Measurements from ENCODE around the gene AGA.

AGA gene

DNA sequence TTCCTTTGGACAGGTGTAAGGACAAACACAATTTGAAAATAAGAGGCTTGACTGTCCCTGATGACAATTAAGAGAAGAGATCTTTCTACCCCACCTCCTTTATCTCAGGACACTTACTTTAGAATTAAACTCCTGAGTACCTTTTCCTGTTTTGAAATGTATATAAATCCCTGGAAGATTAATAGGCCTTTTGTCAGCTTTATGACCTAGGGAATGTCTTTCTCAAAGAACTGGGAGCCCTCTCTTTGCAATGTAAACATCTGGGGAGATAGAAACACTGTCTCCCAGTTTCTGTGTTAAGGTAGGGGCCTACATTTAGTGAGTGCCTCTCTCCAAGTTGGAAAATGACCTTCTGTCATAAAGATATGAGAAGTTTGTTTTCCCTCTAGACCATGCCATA lies 31.7 kb downstream of the AGA start:
- H3K9me2 ChIP-seq (replicated peaks; ENCODE audit: insufficient read depth, low read length) = no peaks in the 10 kb centered on the region
- H2AFZ ChIP-seq (ENCODE audit: low read length) = no peak overlapping the region
- H3K9ac ChIP-seq (ENCODE audit: low read length) = no peak overlapping the region
- no peaks in the 10 kb centered on the region for H3K36me3 ChIP-seq (replicated peaks; ENCODE audit: insufficient read depth, low read length)
- H4K20me1 ChIP-seq (ENCODE audit: insufficient read depth, low read length) = no peaks in the 10 kb centered on the region
- H3K27me3 ChIP-seq (replicated peaks; ENCODE audit: insufficient read depth, low read length) = no peaks in the 10 kb centered on the region
- no peak overlapping the region for H3K4me3 ChIP-seq (ENCODE audit: low read length)
- no peak overlapping the region for H3K27ac ChIP-seq (ENCODE audit: low read length)
- H3K4me2 ChIP-seq (ENCODE audit: low read depth, low read length) = no peak overlapping the region
- no peak for DNase-seq
- no peaks in the 10 kb centered on the region for H3F3A ChIP-seq (ENCODE audit: insufficient read depth, low read length)
- no peaks in the 10 kb centered on the region for H3K9me3 ChIP-seq (replicated peaks; ENCODE audit: insufficient read depth, low read length)
- no peaks in the 10 kb centered on the region for H3K79me2 ChIP-seq (ENCODE audit: low read length)
- TF ChIP-seq EZH2 (optimal IDR thresholded peaks at IDR 0.05; ENCODE audit: low read depth, low read length) = no peak
- TF ChIP-seq, protein P1, sequence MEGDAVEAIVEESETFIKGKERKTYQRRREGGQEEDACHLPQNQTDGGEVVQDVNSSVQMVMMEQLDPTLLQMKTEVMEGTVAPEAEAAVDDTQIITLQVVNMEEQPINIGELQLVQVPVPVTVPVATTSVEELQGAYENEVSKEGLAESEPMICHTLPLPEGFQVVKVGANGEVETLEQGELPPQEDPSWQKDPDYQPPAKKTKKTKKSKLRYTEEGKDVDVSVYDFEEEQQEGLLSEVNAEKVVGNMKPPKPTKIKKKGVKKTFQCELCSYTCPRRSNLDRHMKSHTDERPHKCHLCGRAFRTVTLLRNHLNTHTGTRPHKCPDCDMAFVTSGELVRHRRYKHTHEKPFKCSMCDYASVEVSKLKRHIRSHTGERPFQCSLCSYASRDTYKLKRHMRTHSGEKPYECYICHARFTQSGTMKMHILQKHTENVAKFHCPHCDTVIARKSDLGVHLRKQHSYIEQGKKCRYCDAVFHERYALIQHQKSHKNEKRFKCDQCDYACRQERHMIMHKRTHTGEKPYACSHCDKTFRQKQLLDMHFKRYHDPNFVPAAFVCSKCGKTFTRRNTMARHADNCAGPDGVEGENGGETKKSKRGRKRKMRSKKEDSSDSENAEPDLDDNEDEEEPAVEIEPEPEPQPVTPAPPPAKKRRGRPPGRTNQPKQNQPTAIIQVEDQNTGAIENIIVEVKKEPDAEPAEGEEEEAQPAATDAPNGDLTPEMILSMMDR (IDR thresholded peaks at IDR 0.05; ENCODE audit: low read length) = no peak
- no peaks in the 10 kb centered on the region; the same call in 1 of the 2 replicates for H3K4me1 ChIP-seq (ENCODE audit: low read length)

DNA sequence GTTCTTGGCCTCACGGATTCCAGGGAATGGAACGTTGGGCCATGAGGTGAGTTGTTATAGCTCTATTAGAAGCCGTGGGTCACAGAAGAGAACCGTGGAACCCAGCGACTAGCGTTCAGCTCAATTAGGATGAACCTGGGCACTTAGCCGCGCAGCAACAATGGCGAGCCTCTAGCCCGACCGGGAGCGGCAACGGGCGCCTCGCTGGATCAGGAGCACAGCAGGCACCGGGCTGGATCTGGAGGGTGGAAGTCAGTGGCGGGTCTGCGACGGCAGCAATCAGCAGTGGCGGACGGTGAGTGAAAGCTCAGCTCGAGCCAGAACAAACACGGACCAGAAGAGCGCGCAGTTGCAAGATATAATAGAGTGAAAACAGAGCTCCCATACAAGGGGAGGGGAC lies 34.2 kb downstream of the AGA start:
- no peaks in the 10 kb centered on the region for H3K9me3 ChIP-seq (replicated peaks; ENCODE audit: insufficient read depth, low read length)
- DNase-seq = no peak

DNA sequence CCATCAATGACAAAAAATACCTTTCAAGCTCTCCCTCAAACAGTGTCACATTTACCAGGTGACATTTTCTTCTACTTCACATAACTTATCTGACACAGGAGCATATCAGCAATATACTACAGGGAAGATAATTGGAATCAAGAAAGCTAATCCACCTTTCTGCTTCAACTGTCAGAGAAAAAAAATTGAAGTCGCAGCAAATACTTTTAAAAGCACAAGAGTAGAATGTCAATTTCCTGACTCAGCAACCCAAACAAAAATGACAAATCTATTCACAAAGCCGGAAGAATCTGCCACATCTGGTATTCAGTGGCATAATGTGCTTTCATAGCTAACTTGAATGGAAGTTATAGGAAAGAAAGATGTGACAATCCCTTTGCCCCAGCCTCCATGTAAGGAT lies 36.7 kb downstream of the AGA start:
- Histone ChIP-seq H4K20me1 (ENCODE audit: insufficient read depth, low read length) (no peaks in the 10 kb centered on the region), H3K27ac (ENCODE audit: low read length) (no peak overlapping the region), H3K9me3 (replicated peaks; ENCODE audit: insufficient read depth, low read length) (no peaks in the 10 kb centered on the region), H3K9ac (ENCODE audit: low read length) (no peak overlapping the region), H3K27me3 (replicated peaks; ENCODE audit: insufficient read depth, low read length) (no peaks in the 10 kb centered on the region), H3K4me2 (ENCODE audit: low read depth, low read length) (no peak overlapping the region), H3K4me1 (ENCODE audit: low read length) (no peaks in the 10 kb centered on the region; the same call in 1 of the 2 replicates), H2AFZ (ENCODE audit: low read length) (no peak overlapping the region), H3K79me2 (ENCODE audit: low read length) (no peaks in the 10 kb centered on the region), H3F3A (ENCODE audit: insufficient read depth, low read length) (no peaks in the 10 kb centered on the region), H3K36me3 (replicated peaks; ENCODE audit: insufficient read depth, low read length) (no peaks in the 10 kb centered on the region), H3K9me2 (replicated peaks; ENCODE audit: insufficient read depth, low read length) (no peaks in the 10 kb centered on the region), H3K4me3 (ENCODE audit: low read length) (no peak overlapping the region)
- DNase-seq = peak; percentile 42
- TF ChIP-seq EZH2 (optimal IDR thresholded peaks at IDR 0.05; ENCODE audit: low read depth, low read length) (no peak), EZH2phosphoT487 (IDR thresholded peaks at IDR 0.05; ENCODE audit: low read length) (no peak)
- TF ChIP-seq, protein P1 (IDR thresholded peaks at IDR 0.05; ENCODE audit: low read length) = no peak

More for the DNA sequence above, 34.2 kb downstream of the AGA start:
- no peak overlapping the region for H3K27ac ChIP-seq (ENCODE audit: low read length)
- H3K4me1 ChIP-seq (ENCODE audit: low read length) = no peaks in the 10 kb centered on the region; the same call in 1 of the 2 replicates
- H3K36me3 ChIP-seq (replicated peaks; ENCODE audit: insufficient read depth, low read length) = no peaks in the 10 kb centered on the region
- H4K20me1 ChIP-seq (ENCODE audit: insufficient read depth, low read length) = no peaks in the 10 kb centered on the region
- no peaks in the 10 kb centered on the region for H3K9me2 ChIP-seq (replicated peaks; ENCODE audit: insufficient read depth, low read length)
- H3K9ac ChIP-seq (ENCODE audit: low read length) = no peak overlapping the region
- H3K4me3 ChIP-seq (ENCODE audit: low read length) = no peak overlapping the region
- H3F3A ChIP-seq (ENCODE audit: insufficient read depth, low read length) = no peaks in the 10 kb centered on the region
- H3K27me3 ChIP-seq (replicated peaks; ENCODE audit: insufficient read depth, low read length) = no peaks in the 10 kb centered on the region
- TF ChIP-seq EZH2phosphoT487 (IDR thresholded peaks at IDR 0.05; ENCODE audit: low read length) (no peak), EZH2 (optimal IDR thresholded peaks at IDR 0.05; ENCODE audit: low read depth, low read length) (no peak)
- TF ChIP-seq, protein P1 (IDR thresholded peaks at IDR 0.05; ENCODE audit: low read length) = no peak
- H3K4me2 ChIP-seq (ENCODE audit: low read depth, low read length) = no peak overlapping the region
- H3K79me2 ChIP-seq (ENCODE audit: low read length) = no peaks in the 10 kb centered on the region
- H2AFZ ChIP-seq (ENCODE audit: low read length) = no peak overlapping the region
